Activated CD8-positive, alpha-beta memory T cell treated with anti-CD3 and anti-CD28 coated beads, Interleukin-2, amount 50 U/mL, for 24 hours (primary cell): Measurements from ENCODE around the gene NCAM1.
"Not testable (repeated sequence)": the region's sequence is repeated elsewhere in the genome, so short reads cannot be mapped to it uniquely, and the experiment has no call there.

Source experiments
- DNase-seq: peaks from one replicate; pipeline ENCODE4 v3.0.0-alpha.2; 2020; ENCODE audit errors: extremely low read depth

NCAM1 gene

GRCh38 chr11:113021111-113021510 lies 59.9 kb downstream of the NCAM1 start:
- DNase-seq = no peak

GRCh38 chr11:113022262-113022661 lies 61.0 kb downstream of the NCAM1 start:
- DNase-seq = no peak

- DNase-seq = no peak
These were observed 62.0 kb downstream of the NCAM1 start for GRCh38 chr11:113023228-113023627.

GRCh38 chr11:113023986-113024385 lies 62.8 kb downstream of the NCAM1 start:
- no peak for DNase-seq

GRCh38 chr11:113026778-113027177 lies 65.6 kb downstream of the NCAM1 start:
- DNase-seq = no peak

GRCh38 chr11:113034576-113034975 lies 73.4 kb downstream of the NCAM1 start:
- DNase-seq = no peak

- no peak for DNase-seq
These were observed 74.5 kb downstream of the NCAM1 start for GRCh38 chr11:113035708-113036107.

GRCh38 chr11:113043698-113044097 lies 82.5 kb downstream of the NCAM1 start:
- DNase-seq = no peak

GRCh38 chr11:113045146-113045545 lies 83.9 kb downstream of the NCAM1 start:
- no peak for DNase-seq

GRCh38 chr11:113046866-113047265 lies 85.6 kb downstream of the NCAM1 start:
- DNase-seq = no peak

- no peak for DNase-seq
These were observed 87.9 kb downstream of the NCAM1 start for GRCh38 chr11:113048820-113049768.

- not testable (repeated sequence) for DNase-seq
These were observed 91.8 kb downstream of the NCAM1 start for GRCh38 chr11:113053042-113053441.

GRCh38 chr11:113057038-113057437 lies 95.8 kb downstream of the NCAM1 start:
- no peak for DNase-seq

GRCh38 chr11:113059548-113059947 lies 98.3 kb downstream of the NCAM1 start:
- no peak for DNase-seq

- no peak for DNase-seq
These were observed 104.1 kb downstream of the NCAM1 start for GRCh38 chr11:113065330-113065729.

GRCh38 chr11:113072237-113072858 lies 111.1 kb downstream of the NCAM1 start:
- no peak for DNase-seq

- DNase-seq = no peak
These were observed 112.2 kb downstream of the NCAM1 start for GRCh38 chr11:113073290-113073953.

- no peak for DNase-seq
These were observed 114.4 kb downstream of the NCAM1 start for GRCh38 chr11:113075586-113076095.

- no peak for DNase-seq
These were observed 116.2 kb downstream of the NCAM1 start for GRCh38 chr11:113077379-113077778.

- DNase-seq = no peak
These were observed 121.2 kb downstream of the NCAM1 start for GRCh38 chr11:113082341-113082955.

GRCh38 chr11:113083571-113083970 lies 122.4 kb downstream of the NCAM1 start:
- DNase-seq = no peak

GRCh38 chr11:113084297-113084696 lies 123.1 kb downstream of the NCAM1 start:
- DNase-seq = no peak
